ENCODE measurements around the gene ADAT3. TPM values are rescaled to one million over a fixed set of nuclear protein-coding genes. Genes with fewer than 3 reads are reported as not detected.

The ADAT3 gene
- 2.4 and 6.5 TPM in 2 replicates for total RNA-seq (ENCODE audit: low replicate concordance)

GRCh38 chr19:1905110-1905862 lies at the start of gene ADAT3, which contains the start of gene SCAMP4:
Gene ADAT3, plus strand, starts transcription at chr19:1905399. Its CDS starts 6,649 bp downstream, at chr19:1912048.
Gene SCAMP4, plus strand, starts transcription at chr19:1905399. Its CDS starts 9,621 bp downstream, at chr19:1915020.
- no peaks in the 10 kb centered on the region for H3K27me3 ChIP-seq
- H3F3A ChIP-seq (ENCODE audit: low read depth), result peaks cover 23% of the 10 kb centered on the region
- Mint-ChIP-seq H3K4me3 (peak within 1 kb of the TSS; percentile 92), H3K9me3 (no peaks in the 10 kb centered on the region), H3K27me3 (ENCODE audit: insufficient read depth, low read depth) (peaks cover 6% of the 10 kb centered on the region), H3K36me3 (peaks cover 3% of the 10 kb centered on the region), H3K27ac (peak within 1 kb of the TSS; percentile 99), H3K4me1 (peaks cover 27% of the 10 kb centered on the region)
- no peaks in the 10 kb centered on the region for H3K36me3 ChIP-seq
- no peaks in the 10 kb centered on the region for H3K9me3 ChIP-seq (ENCODE audit: low read depth)
- TF ChIP-seq EZH2phosphoT487 (IDR thresholded peaks at IDR 0.05) (no peak), EZH2 (IDR thresholded peaks at IDR 0.05) (no peak)
- H3K4me1 ChIP-seq, result peaks cover 13% of the 10 kb centered on the region
- DNase-seq (ENCODE audit: low spot score), result peak; percentile 99
- peak within 1 kb of the TSS; percentile 64 for H3K27ac ChIP-seq
- peak within 1 kb of the TSS; percentile 65 for H3K4me3 ChIP-seq
- peaks cover 45% of the 10 kb centered on the region for H4K20me1 ChIP-seq (ENCODE audit: low read depth)
- H3K4me2 ChIP-seq, result peak within 1 kb of the TSS; percentile 76
- H3K9ac ChIP-seq, result peak within 1 kb of the TSS; percentile 25
- peak within 1 kb of the TSS; percentile 86 for H2AFZ ChIP-seq (replicated peaks)
- peaks cover 47% of the 10 kb centered on the region for H3K79me2 ChIP-seq (ENCODE audit: low read depth)

GRCh38 chr19:1855828-1856255 lies 49.4 kb upstream of the ADAT3 start:
- Mint-ChIP-seq H3K4me3 (no peak overlapping the region), H3K27ac (no peak overlapping the region), H3K27me3 (ENCODE audit: insufficient read depth, low read depth) (peaks cover 3% of the 10 kb centered on the region), H3K9me3 (no peaks in the 10 kb centered on the region), H3K4me1 (peaks cover 35% of the 10 kb centered on the region), H3K36me3 (no peaks in the 10 kb centered on the region)
- H3K9me3 ChIP-seq (ENCODE audit: low read depth), result no peaks in the 10 kb centered on the region
- TF ChIP-seq CTCF (IDR thresholded peaks at IDR 0.05) (no peak), EZH2phosphoT487 (IDR thresholded peaks at IDR 0.05) (no peak), EZH2 (IDR thresholded peaks at IDR 0.05) (no peak)
- peaks cover 65% of the 10 kb centered on the region for H3K79me2 ChIP-seq (ENCODE audit: low read depth)
- H2AFZ ChIP-seq (replicated peaks), result no peak overlapping the region
- peaks cover 69% of the 10 kb centered on the region for H3K4me1 ChIP-seq
- DNase-seq (ENCODE audit: low spot score), result no peak
- no peaks in the 10 kb centered on the region for H3K36me3 ChIP-seq
- H3F3A ChIP-seq (ENCODE audit: low read depth), result peaks cover 35% of the 10 kb centered on the region
- H4K20me1 ChIP-seq (ENCODE audit: low read depth), result peaks cover 83% of the 10 kb centered on the region
- peak overlapping the region; percentile 61 for H3K4me2 ChIP-seq
- peaks cover 35% of the 10 kb centered on the region for H3K27me3 ChIP-seq
- no peak overlapping the region for H3K9ac ChIP-seq
- H3K4me3 ChIP-seq, result no peak overlapping the region
- no peak overlapping the region for H3K27ac ChIP-seq

- H3K9me3 Mint-ChIP-seq, result no peaks in the 10 kb centered on the region
- no peak overlapping the region for H3K9ac ChIP-seq
- H3K4me3 Mint-ChIP-seq, result peak overlapping the region; percentile 62
- no peak overlapping the region for H3K27ac Mint-ChIP-seq
- peaks cover 68% of the 10 kb centered on the region for H3K79me2 ChIP-seq (ENCODE audit: low read depth)
- H3K4me2 ChIP-seq, result peak overlapping the region; percentile 74
- peaks cover 7% of the 10 kb centered on the region for H3K27me3 Mint-ChIP-seq (ENCODE audit: insufficient read depth, low read depth)
- H4K20me1 ChIP-seq (ENCODE audit: low read depth), result peaks cover 88% of the 10 kb centered on the region
- peaks cover 73% of the 10 kb centered on the region for H3K4me1 ChIP-seq
- no peak overlapping the region for H2AFZ ChIP-seq (replicated peaks)
- H3K36me3 ChIP-seq, result no peaks in the 10 kb centered on the region
- no peak for TF ChIP-seq CTCF (IDR thresholded peaks at IDR 0.05)
- TF ChIP-seq EZH2phosphoT487 (IDR thresholded peaks at IDR 0.05), result no peak
- no peak for TF ChIP-seq EZH2 (IDR thresholded peaks at IDR 0.05)
- peaks cover 39% of the 10 kb centered on the region for H3K4me1 Mint-ChIP-seq
- peak overlapping the region; percentile 36 for H3K4me3 ChIP-seq
- H3K27ac ChIP-seq, result no peak overlapping the region
- no peaks in the 10 kb centered on the region for H3K9me3 ChIP-seq (ENCODE audit: low read depth)
- H3K27me3 ChIP-seq, result peaks cover 39% of the 10 kb centered on the region
- H3F3A ChIP-seq (ENCODE audit: low read depth), result peaks cover 39% of the 10 kb centered on the region
- no peak for DNase-seq (ENCODE audit: low spot score)
- H3K36me3 Mint-ChIP-seq, result no peaks in the 10 kb centered on the region
These were observed 48.9 kb upstream of the ADAT3 start for GRCh38 chr19:1856345-1856697.
